Hematopoietic multipotent progenitor cell (in vitro differentiated cells): ENCODE measurements around the gene VAC14. TPM values are rescaled to one million over a fixed set of nuclear protein-coding genes. Genes with fewer than 3 reads are reported as not detected.
"Not testable (repeated sequence)": the region's sequence is repeated elsewhere in the genome, so short reads cannot be mapped to it uniquely, and the experiment has no call there.

Source experiments
- DNase-seq, 3 donors: peaks; one replicate each; pipeline ENCODE4 v3.0.0-alpha.2; 2011 to 2015; ENCODE audit warnings: low read depth in 2 of 3, low spot score in 2 of 3
- total RNA-seq: library from RNA; depleted of rRNA; stranded (reverse); fragments of >200 nt; gene quantifications from one replicate; pipeline ENCODE4 v1.2.3, GENCODE V29; 2012

VAC14 gene
- total RNA-seq, result 52.0 TPM

- peak; percentile 90 to 94 (median 93) for DNase-seq
Observed at GRCh38 chr16:70800781-70801480, at the start of gene VAC14. VAC14 (minus strand) TSS chr16:70801158; CDS start chr16:70800900, 258 bp downstream.

- not testable (repeated sequence) for DNase-seq
Observed at GRCh38 chr16:70823498-70824118, 22.6 kb upstream of the VAC14 start.

- not testable (repeated sequence) for DNase-seq
Observed at GRCh38 chr16:70822734-70823133, 21.8 kb upstream of the VAC14 start.

GRCh38 chr16:70818088-70818487 lies 17.1 kb upstream of the VAC14 start:
- not testable (repeated sequence) for DNase-seq

DNA sequence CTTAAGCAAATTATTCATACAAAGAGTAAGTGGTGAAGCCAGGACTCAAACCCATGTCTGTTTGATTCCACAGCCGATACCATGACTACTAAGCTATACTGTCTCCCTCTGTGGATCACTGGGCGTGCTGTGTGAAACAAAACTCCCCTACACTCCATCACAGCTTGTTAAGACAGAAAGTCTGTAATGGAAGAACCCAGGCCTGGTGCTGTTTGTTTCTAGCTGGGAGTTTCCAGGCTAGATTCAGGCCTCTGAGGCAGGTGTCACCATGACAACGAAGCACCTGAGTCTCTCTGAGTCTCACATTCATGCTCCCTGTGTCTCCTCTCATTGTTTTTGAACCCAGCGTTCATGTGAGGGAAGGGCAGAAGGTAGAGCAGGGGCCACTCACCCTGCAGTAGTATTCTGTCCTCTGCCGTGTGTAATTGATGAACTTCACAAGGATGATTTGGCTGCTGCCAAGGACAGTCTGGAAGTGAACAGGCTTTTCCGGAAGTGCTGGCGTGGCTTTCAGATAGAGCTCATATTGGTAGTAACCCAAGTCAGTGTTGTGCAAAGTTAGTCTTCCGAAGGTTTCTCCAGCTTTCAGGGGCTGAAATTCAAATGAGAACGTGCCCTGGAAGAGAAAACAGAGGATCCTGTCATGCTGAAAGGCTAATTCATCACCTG lies 8.6 kb upstream of the VAC14 start:
- DNase-seq, result no peak

DNA sequence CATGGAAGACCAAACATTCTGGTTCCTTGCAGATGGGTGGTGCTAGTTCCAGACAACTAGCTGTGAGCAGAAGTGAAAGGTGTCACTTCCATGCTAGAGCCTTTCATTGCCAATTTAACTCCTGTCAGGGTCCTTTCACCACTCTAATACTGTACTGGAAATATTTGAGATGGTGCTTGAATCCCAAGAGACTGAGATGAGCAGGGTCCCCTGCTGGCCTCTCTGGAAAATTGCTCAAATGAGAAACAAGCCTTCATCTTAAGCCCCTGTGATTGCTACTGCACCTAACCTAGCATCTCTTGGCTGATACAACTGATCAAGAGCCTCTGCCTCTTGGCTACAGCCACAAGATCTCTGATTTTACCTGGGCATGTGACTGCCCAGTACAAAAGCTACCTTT lies 7.4 kb upstream of the VAC14 start:
- DNase-seq, result no peak

GRCh38 chr16:70805787-70806186 lies 4.8 kb upstream of the VAC14 start:
- no peak for DNase-seq

GRCh38 chr16:70805380-70805779 lies 4.4 kb upstream of the VAC14 start:
- DNase-seq, result no peak

GRCh38 chr16:70804734-70805169 lies 3.8 kb upstream of the VAC14 start:
- no peak for DNase-seq

- DNase-seq, result no peak
Observed at GRCh38 chr16:70804153-70804733, 3.3 kb upstream of the VAC14 start.

DNA sequence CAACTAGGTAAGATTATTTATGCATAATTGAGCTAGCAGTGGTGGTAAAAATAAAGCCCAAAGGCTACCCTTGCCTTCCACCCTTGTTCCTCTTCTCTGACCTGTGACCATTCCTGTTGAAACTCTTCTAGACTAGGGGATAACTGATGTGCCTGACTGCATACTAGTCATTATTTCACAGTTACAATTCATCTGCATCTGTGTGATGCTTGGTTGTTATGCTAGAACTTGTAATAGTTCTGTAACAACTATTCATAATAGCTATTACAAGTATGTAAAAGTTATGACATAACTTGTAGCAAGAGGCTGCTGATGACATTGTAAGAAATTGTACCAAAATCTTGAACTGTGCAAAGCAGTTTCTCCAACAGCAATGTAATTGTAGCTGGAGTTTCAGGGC lies 2.4 kb upstream of the VAC14 start:
- DNase-seq, result no peak

- DNase-seq, result no peak
Observed at GRCh38 chr16:70801611-70802010, 653 bp upstream of the VAC14 start.

DNA sequence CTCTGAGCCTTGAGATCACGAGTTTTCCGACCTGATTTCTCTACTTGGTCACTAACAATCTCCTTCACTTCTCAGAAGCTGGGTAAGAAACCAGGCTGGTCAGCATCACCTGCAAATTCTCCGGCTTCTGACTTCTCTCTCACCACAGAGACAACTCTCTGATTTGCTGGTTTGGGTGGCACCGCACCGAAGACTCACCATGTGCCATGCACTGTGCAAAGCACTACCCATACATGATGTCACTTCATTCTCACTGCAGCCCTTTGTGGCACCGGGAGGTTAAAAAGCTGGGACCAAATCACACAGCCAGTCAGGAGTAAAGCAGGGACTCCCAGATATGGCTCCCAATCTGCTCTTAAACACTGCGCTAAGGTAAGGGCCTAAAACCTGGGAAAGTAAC lies 647 bp downstream of the VAC14 start:
- DNase-seq, result no peak

DNA sequence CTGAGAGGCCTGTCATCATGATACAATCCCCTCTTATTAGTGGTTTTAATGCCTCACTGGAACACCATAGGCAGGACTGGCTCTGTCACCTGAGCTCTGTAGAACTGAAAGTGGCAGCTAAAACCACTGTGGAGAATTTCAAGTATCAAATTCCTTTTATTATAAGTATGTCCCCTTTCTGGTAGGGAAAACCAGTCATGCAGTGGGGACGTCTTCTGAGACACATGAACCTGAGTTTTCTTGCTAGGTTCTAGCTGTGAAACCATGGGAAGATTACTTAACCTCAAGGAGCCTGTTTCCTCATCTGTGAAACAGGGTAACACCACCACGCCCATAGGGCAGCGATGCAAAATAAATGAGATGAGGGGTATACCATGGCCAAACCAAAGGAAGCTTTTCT lies 4.7 kb downstream of the VAC14 start:
- no peak for DNase-seq

DNA sequence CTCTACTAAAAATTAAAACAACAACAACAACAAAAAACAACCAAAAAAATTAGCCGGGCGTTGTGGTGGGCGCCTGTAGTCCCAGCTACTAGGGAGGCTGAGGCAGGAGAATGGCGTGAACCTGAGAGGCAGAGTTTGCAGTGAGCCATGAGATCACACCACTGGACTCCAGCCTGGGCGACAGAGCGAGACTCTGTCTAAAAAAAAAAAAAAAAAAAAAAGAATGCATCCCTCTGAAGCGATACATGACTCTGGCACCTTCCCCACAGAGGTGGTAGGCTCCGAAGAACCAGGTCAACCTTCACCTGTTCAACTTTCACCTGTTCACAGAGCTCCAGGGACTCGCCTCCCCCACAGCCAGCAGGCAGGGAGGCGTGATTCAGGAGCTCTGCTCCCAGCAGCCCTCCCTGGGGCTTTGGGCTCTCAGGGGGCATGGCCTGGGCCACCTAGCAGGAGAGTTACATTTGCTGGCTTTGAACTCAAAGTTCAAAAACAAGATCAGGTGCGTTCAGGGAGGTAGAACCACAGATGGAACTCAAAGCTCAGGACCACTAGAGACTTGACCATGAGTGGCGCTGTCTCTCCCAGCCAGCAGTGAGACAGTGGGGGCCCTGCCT lies 5.6 kb downstream of the VAC14 start:
- no peak for DNase-seq

DNA sequence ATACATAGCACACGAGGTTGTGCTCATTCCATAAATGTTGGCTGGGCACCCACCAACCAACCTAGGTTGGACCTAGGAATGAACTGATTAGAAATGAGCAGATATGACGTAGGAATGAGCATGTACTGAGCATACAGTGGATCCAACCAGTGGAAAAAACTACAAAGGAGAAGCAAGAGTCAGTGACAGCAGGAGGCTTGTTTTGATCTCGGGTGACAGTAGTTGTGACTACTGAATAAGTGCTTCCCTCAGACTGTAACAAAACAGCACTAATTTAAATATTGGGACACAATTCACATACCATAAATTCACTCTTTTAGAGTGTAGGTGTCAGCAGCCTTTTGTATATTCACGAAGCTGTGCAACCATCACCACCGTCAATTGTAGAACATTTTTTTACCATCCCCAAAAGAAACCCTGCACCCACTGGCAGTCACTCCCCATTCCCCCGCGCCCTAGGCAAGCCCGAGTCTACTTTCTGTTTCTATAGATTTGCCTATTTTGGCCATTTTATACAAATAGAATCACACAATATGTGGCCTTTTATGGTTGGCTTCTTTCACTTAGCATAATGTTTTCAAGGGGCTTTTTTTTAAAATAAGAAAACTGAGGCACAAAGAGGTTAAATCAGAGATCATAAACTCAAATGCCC lies 7.0 kb downstream of the VAC14 start:
- no peak for DNase-seq

- DNase-seq, result no peak
Observed at GRCh38 chr16:70790815-70791214, 10.1 kb downstream of the VAC14 start.

DNA sequence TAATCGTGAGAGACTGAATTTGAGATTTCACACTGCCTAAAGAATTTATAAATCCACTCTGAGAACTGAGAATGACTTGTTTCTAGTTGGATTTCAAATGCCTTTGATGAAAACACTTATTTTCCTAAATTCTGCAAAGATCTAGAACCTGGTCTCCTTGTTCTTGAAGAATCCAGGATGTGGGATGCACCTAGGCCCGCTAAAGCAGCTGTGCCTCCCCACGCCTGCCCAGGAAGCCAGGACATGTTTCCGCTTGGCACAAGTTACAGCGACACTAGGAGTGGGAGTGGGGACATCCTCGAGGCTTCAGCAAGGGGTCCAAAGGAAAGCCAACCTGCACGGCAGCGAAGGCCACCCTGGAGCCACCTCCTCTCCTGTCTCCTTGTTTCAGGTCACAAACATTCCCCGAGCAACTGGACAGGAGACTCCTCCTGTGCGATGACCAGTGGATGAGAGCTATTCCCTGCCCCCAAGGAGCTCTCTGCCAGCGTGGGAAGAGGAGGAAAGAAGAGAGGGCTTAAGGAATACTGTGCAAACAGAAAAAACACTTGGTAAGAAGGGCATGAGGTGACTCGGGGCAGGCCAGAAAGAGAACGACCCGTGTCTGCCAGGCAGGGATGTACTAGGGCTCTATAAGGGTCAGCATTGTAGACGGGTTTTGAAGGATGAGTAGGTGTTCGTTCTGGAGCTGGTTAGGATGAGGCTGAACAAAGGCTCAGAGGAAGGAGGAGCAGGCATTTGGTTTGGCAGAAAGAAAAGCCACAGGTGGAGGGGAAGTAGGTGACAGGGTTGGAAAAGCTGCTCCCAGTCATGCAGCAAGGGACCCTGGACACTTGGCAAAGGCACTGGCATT lies 11.1 kb downstream of the VAC14 start:
- no peak for DNase-seq

DNA sequence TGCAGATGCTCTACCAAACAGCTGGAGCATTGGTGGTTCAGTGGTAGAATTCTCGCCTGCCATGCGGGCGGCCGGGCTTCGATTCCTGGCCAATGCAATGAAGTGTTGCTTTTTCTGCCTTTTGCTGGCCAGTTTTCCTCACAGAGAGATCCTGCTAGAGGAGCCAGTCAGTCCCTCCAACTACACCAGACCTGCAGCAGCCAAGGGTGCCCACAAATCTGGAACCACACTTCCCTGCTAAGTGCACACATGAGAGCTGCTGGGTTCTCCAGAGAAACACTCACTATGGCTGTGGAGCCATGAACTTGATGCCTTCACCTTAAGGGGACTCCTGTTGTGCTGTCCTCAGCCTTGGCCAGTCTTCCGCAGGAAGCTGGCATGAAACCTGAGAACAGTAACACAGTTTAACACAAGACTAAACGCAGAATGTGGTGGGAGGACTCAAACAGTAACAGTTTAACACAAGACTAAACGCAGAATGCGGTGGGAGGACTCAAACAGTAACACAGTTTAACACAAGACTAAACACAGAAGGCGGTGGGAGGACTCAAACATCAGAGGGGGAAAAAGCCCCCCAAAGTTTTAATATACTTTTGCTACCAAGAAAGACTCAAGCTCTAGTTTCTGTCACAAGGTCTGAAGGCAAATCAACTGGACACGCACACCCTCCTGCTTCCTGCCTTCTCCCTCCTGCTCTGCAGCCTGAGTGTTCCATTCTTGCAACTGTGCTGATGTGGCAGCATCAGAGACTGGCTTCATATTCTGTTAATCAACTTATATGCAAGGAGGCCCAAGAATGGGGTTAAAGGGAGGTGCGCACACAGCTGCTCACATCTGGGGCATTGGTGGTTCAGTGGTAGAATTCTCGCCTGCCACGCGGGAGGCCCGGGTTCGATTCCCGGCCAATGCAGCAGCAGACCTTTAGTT lies 12.0 kb downstream of the VAC14 start:
- DNase-seq, result no peak
